H1 (cell line): ENCODE measurements around the gene GPR42. TPM values are rescaled to one million over a fixed set of nuclear protein-coding genes. Genes with fewer than 3 reads are reported as not detected.

ENCODE experiments used
- CTCF ChIA-PET: fragments of 300-600 bp; sonication (Branson Sonifier 250); formaldehyde crosslinking; loops from one replicate; lab custom pipeline; 2021; ENCODE audit not compliant: partially characterized antibody; lab: Charles Lee
- POLR2A ChIA-PET: fragments of 300-600 bp; sonication (Branson Sonifier 250); formaldehyde crosslinking; loops from one replicate; lab custom pipeline; 2021; ENCODE audit warnings: inconsistent platforms; ENCODE audit not compliant: partially characterized antibody; lab: Charles Lee
- DNase-seq, 2 experiments: peaks; one replicate each; pipeline versions ENCODE4 v3.0.0 to v3.0.0-alpha.2; 2010 to 2022; ENCODE audit warnings: low spot score in 2 of 2, low read depth in 1 of 2, mixed read lengths in 1 of 2
- FAIRE-seq: peaks from 2 replicates; lab custom pipeline; 2011; peaks lifted over from hg19 to GRCh38; lab: Jason Lieb, UNC
- H2AFZ ChIP-seq: 2 replicates; pipeline ENCODE4 v1.8.1; 2012; ENCODE audit warnings: low read length, inconsistent platforms
- H2AK5ac ChIP-seq: 2 replicates; pipeline ENCODE4 v1.6.1; 2013; ENCODE audit warnings: low read depth, low read length
- H2BK120ac ChIP-seq: replicated peaks from 2 replicates; pipeline ENCODE3; 2013; ENCODE audit warnings: low read depth, low read length, inconsistent platforms
- H2BK12ac ChIP-seq: 2 replicates; pipeline ENCODE4 v1.6.1; 2013; ENCODE audit warnings: low read depth, low read length
- H2BK15ac ChIP-seq: 2 replicates; pipeline ENCODE4 v1.6.1; 2013; ENCODE audit warnings: low read length
- H2BK20ac ChIP-seq: 2 replicates; pipeline ENCODE4 v1.6.1; 2013; ENCODE audit warnings: low read length
- H2BK5ac ChIP-seq: 2 replicates; pipeline ENCODE4 v1.6.1; 2013; ENCODE audit warnings: low read depth, low read length
- H3K14ac ChIP-seq: 2 replicates; pipeline ENCODE4 v1.6.1; 2013; ENCODE audit warnings: inconsistent platforms; ENCODE audit not compliant: insufficient read length
- H3K18ac ChIP-seq: 2 replicates; pipeline ENCODE4 v1.6.1; 2013; ENCODE audit warnings: low read length; ENCODE audit errors: extremely low read depth
- H3K23ac ChIP-seq: 2 replicates; pipeline ENCODE4 v1.6.1; 2013; ENCODE audit warnings: inconsistent platforms; ENCODE audit not compliant: insufficient read length
- H3K23me2 ChIP-seq: 2 replicates; pipeline ENCODE4 v1.6.1; 2013; ENCODE audit warnings: low read depth, low read length
- H3K27ac ChIP-seq: 2 replicates; pipeline ENCODE4 v1.6.1; 2011; ENCODE audit warnings: low read depth, low read length, inconsistent platforms
- H3K27me3 ChIP-seq, 4 experiments: replicated peaks in 1 of 4; 1 replicate in 1 of 4; 2 replicates in 3 of 4; pipeline versions ENCODE4 v1.6.1 to v1.8.1; 2011 to 2013; ENCODE audit warnings: low read length in 3 of 4, mild to moderate bottlenecking in 3 of 4, inconsistent platforms in 2 of 4, mixed read lengths in 2 of 4, moderate library complexity in 1 of 4; ENCODE audit not compliant: control insufficient read depth in 3 of 4, insufficient read depth in 3 of 4; ENCODE audit errors: extremely low read depth in 1 of 4
- H3K36me3 ChIP-seq, 4 experiments: 2 replicates each; pipeline versions ENCODE4 v1.6.1 to v1.8.1; 2011 to 2013; ENCODE audit warnings: mild to moderate bottlenecking in 4 of 4, low read length in 3 of 4, moderate library complexity in 2 of 4, control low read depth in 1 of 4, inconsistent platforms in 1 of 4; ENCODE audit not compliant: insufficient read depth in 4 of 4, control insufficient read depth in 2 of 4
- H3K4ac ChIP-seq: replicated peaks from 2 replicates; pipeline ENCODE3; 2013; ENCODE audit warnings: low read length, low read depth, mixed read lengths, inconsistent platforms; ENCODE audit not compliant: insufficient read length
- H3K4me1 ChIP-seq, 4 experiments: replicated peaks in 1 of 4; 1 replicate in 1 of 4; 2 replicates in 3 of 4; pipeline versions ENCODE4 v1.6.1 to v1.8.1; 2011 to 2013; ENCODE audit warnings: low read length in 3 of 4, inconsistent platforms in 2 of 4, mixed read lengths in 1 of 4; ENCODE audit not compliant: insufficient read depth in 4 of 4, control insufficient read depth in 3 of 4
- H3K4me2 ChIP-seq, 2 experiments: 2 replicates each; pipeline versions ENCODE4 v1.6.1 to v1.8.1; 2011 to 2013; ENCODE audit warnings: low read depth in 2 of 2, low read length in 2 of 2, control low read depth in 1 of 2, inconsistent platforms in 1 of 2, mild to moderate bottlenecking in 1 of 2; ENCODE audit not compliant: insufficient read depth in 1 of 2
- H3K4me3 ChIP-seq, 4 experiments: fragments of 200-600, 300-600 bp in 1 of 4; sonication (generic), shearing (Covaris generic), sonication (Bioruptor Twin) in 1 of 4; 2 replicates each; pipeline versions ENCODE4 v1.5.1 to v1.8.1; 2011 to 2016; ENCODE audit warnings: low read length in 4 of 4, low read depth in 3 of 4, control low read depth in 2 of 4, inconsistent platforms in 2 of 4, mild to moderate bottlenecking in 2 of 4, mixed read lengths in 1 of 4, moderate library complexity in 1 of 4; ENCODE audit not compliant: insufficient read depth in 2 of 4; ENCODE audit errors: extremely low read depth in 1 of 4
- H3K56ac ChIP-seq: replicated peaks from 2 replicates; pipeline ENCODE3; 2013; ENCODE audit warnings: low read depth, mild to moderate bottlenecking, mixed read lengths, low read length, inconsistent platforms; ENCODE audit not compliant: insufficient read length
- H3K79me1 ChIP-seq: 2 replicates; pipeline ENCODE4 v1.6.1; 2013; ENCODE audit warnings: low read depth, low read length, control low read depth
- H3K79me2 ChIP-seq, 2 experiments: 2 replicates each; pipeline versions ENCODE4 v1.6.1 to v1.8.1; 2012 to 2013; ENCODE audit warnings: low read length in 2 of 2, mild to moderate bottlenecking in 2 of 2, inconsistent platforms in 1 of 2; ENCODE audit not compliant: insufficient read depth in 2 of 2, control insufficient read depth in 1 of 2
- H3K9ac ChIP-seq, 4 experiments: replicated peaks in 1 of 4; 1 replicate in 1 of 4; 2 replicates in 3 of 4; pipeline versions ENCODE4 v1.6.1 to v1.8.1; 2011 to 2013; ENCODE audit warnings: low read depth in 3 of 4, low read length in 3 of 4, control low read depth in 2 of 4, mild to moderate bottlenecking in 2 of 4, moderate library complexity in 2 of 4, inconsistent platforms in 1 of 4; ENCODE audit errors: extremely low read depth in 1 of 4
- H3K9me3 ChIP-seq, 2 experiments: 2 replicates each; pipeline versions ENCODE4 v1.6.1 to v1.8.1; 2012 to 2013; ENCODE audit warnings: mild to moderate bottlenecking in 2 of 2, moderate library complexity in 2 of 2, control low read depth in 1 of 2, inconsistent platforms in 1 of 2, low read depth in 1 of 2, low read length in 1 of 2, mixed read lengths in 1 of 2; ENCODE audit not compliant: insufficient read depth in 2 of 2
- H4K20me1 ChIP-seq, 2 experiments: replicated peaks in 1 of 2; 2 replicates each; pipeline versions ENCODE3 to v1.8.1; 2011 to 2013; ENCODE audit warnings: inconsistent platforms in 2 of 2, low read length in 2 of 2, mild to moderate bottlenecking in 1 of 2; ENCODE audit not compliant: insufficient read depth in 2 of 2, control insufficient read depth in 1 of 2
- H4K5ac ChIP-seq: 2 replicates; pipeline ENCODE4 v1.6.1; 2013; ENCODE audit warnings: low read length, low read depth, mixed read lengths, inconsistent platforms; ENCODE audit not compliant: insufficient read length
- H4K8ac ChIP-seq: 2 replicates; pipeline ENCODE4 v1.8.0; 2013; ENCODE audit warnings: mild to moderate bottlenecking, moderate library complexity, low read length, inconsistent platforms; ENCODE audit not compliant: insufficient read depth; ENCODE audit errors: extremely low read depth
- H4K91ac ChIP-seq: replicated peaks from 2 replicates; pipeline ENCODE3; 2013; ENCODE audit warnings: low read length, mixed read lengths, inconsistent platforms; ENCODE audit not compliant: insufficient read length
- BRCA1 ChIP-seq: IDR thresholded peaks from 2 replicates; pipeline ENCODE4 v1.6.1; 2012; ENCODE audit warnings: low read depth, low read length, improper control_type of control experiment
- CHD1 ChIP-seq: IDR thresholded peaks from 2 replicates; pipeline ENCODE4 v1.6.1; 2012; ENCODE audit warnings: low read depth, low read length, improper control_type of control experiment
- FOSL1 ChIP-seq: IDR thresholded peaks from 2 replicates; pipeline ENCODE4 v1.6.1; 2011; ENCODE audit warnings: mild to moderate bottlenecking, low read depth, low read length, moderate library complexity; ENCODE audit not compliant: insufficient read depth
- HDAC2 ChIP-seq, 2 experiments: fragments of 300-600 bp in 1 of 2; sonication (generic) in 1 of 2; IDR thresholded peaks; 2 replicates each; pipeline ENCODE4 v1.6.1; 2011 to 2012; ENCODE audit warnings: low read depth in 2 of 2, low read length in 2 of 2, mild to moderate bottlenecking in 2 of 2, moderate library complexity in 2 of 2, borderline replicate concordance in 1 of 2, inconsistent platforms in 1 of 2
- JUN ChIP-seq: IDR thresholded peaks from 2 replicates; pipeline ENCODE4 v1.6.1; 2011; ENCODE audit warnings: low read depth, mild to moderate bottlenecking, improper control_type of control experiment, low read length
- KDM4A ChIP-seq: IDR thresholded peaks from one replicate; pipeline ENCODE4 v1.7.1; 2012; ENCODE audit warnings: low read depth, mild to moderate bottlenecking, moderate library complexity, low read length, inconsistent platforms; ENCODE audit not compliant: severe bottlenecking
- RXRA ChIP-seq: IDR thresholded peaks from 2 replicates; pipeline ENCODE4 v1.6.1; 2011; ENCODE audit warnings: low read depth, mild to moderate bottlenecking, low read length, moderate library complexity; ENCODE audit not compliant: insufficient read depth
- TAF1 ChIP-seq: IDR thresholded peaks from 2 replicates; pipeline ENCODE4 v1.6.1; 2011; ENCODE audit warnings: mild to moderate bottlenecking, low read depth, low read length
- TEAD4 ChIP-seq: IDR thresholded peaks from 2 replicates; pipeline ENCODE4 v1.6.1; 2012; ENCODE audit warnings: low read depth, low read length, inconsistent platforms, mixed read lengths
- WGBS, 2 experiments: shearing (Covaris generic) in 1 of 2; methylation state at CpG; one replicate each; pipeline versions ENCODE4 v1.1.6 to v1.1.7; 2013 to 2015; ENCODE audit warnings: low lambda C conversion rate in 2 of 2, mixed read lengths in 2 of 2, inconsistent platforms in 1 of 2, low coverage in 1 of 2, missing lambda C conversion rate in 1 of 2; ENCODE audit not compliant: insufficient replicate concordance in 2 of 2, insufficient coverage in 1 of 2, insufficient read length in 1 of 2; ENCODE audit errors: extremely low coverage in 1 of 2, missing lambda C conversion rate in 1 of 2; 5-methylcytosine and 5-hydroxymethylcytosine counted together
- polyA plus RNA-seq, 7 experiments: library from polyadenylated mRNA; depleted of rRNA in 3 of 7; stranded (reverse) in 5 of 7; unstranded in 2 of 7; fragments of >200 nt in 5 of 7; fragments of 200-250 nt in 2 of 7; gene quantifications; 1 replicate in 5 of 7; 2 replicates in 1 of 7; 4 replicates in 1 of 7; pipeline versions ENCODE4 v1.2.1 to v1.2.3, GENCODE V29; 2011 to 2013; ENCODE audit warnings: missing spikeins in 2 of 7, mixed read lengths in 2 of 7
- total RNA-seq: library from RNA; stranded (reverse); fragmentation: NEBNext Ultra II Directional; extraction: Animal tissue kit (Norgen Biotek cat#: 25700); gene quantifications from 2 replicates; pipeline ENCODE4 v1.2.1, GENCODE V29; 2021
- TF ChIP-seq, protein P1 (sequence below): IDR thresholded peaks from 2 replicates; pipeline ENCODE4 v1.6.1; 2012; ENCODE audit warnings: low read length, inconsistent platforms

GPR42 gene
- total and polyA plus RNA-seq, 2 of the 8 experiments (the other 6 are each of a cell fraction or from before 2014, with no cell fraction given) = not detected

DNA sequence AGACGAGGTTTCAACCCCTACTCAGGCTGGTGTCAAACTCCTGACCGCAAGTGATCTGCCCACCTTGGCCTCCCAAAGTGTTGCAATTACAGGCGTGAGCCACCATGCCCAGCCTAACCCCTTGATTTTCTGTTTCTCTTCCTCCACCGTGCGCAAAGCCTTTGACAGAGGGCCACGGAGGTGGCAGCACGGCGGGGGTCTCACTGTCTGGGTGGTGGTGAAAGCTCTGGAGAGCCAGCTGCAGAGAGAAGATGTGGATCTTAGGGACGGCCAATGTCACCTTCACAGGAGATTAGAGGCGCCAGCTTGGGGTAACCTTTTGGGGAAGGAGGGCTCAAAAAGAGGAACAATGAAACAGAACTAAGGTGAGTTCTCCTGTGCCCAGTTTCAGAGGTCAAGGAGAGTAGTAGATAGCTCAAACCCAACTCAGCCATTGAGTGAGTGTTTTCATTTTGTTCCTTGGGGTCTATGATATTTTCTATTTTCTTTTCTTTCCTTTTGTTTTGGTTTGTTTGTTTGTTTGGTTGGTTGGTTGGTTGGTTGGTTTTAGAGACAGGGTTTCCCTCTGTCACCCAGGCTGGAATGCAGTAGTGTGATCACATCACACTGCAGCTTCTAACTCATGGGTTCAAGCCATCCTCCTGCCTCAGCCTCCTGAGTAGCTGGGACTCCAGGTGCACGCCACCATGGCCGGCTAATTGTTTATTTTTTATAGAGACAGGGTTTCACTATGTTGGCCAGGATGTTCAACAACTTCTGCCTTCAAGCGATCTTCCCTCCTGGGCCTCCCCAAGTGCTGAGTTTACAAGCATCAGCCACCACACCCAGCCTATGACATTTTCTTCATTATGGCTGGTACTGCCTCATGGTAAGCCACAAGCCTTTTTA lies 37.7 kb downstream of the GPR42 start:
- H3K27me3 ChIP-seq = no peaks in the 10 kb centered on the region
- H3K56ac ChIP-seq = no peak overlapping the region
- no peaks in the 10 kb centered on the region for H3K9me3 ChIP-seq
- DNase-seq = no peak
- H3K27ac ChIP-seq = no peak overlapping the region
- H4K5ac ChIP-seq = no peak overlapping the region
- H3K36me3 ChIP-seq = no peaks in the 10 kb centered on the region
- H2BK120ac ChIP-seq = no peak overlapping the region
- H2BK20ac ChIP-seq = no peak overlapping the region
- no peak overlapping the region for H3K4ac ChIP-seq
- H3K79me1 ChIP-seq = no peaks in the 10 kb centered on the region
- H4K8ac ChIP-seq = no peak overlapping the region
- no peak overlapping the region for H2BK12ac ChIP-seq
- H2BK15ac ChIP-seq = no peak overlapping the region
- no peak overlapping the region for H2BK5ac ChIP-seq
- H3K23me2 ChIP-seq = no peaks in the 10 kb centered on the region
- H3K79me2 ChIP-seq = no peaks in the 10 kb centered on the region
- H3K4me1 ChIP-seq = no peaks in the 10 kb centered on the region
- FAIRE-seq = no peak
- no peak overlapping the region for H3K14ac ChIP-seq
- H3K23ac ChIP-seq = no peak overlapping the region
- H3K4me2 ChIP-seq = no peak overlapping the region
- H2AFZ ChIP-seq = no peak overlapping the region
- no peaks in the 10 kb centered on the region for H4K20me1 ChIP-seq
- 83% methylated on average over 13 of the region's 13 CpGs; no CpG with 5 or more reads in 1 of the 2 experiments for WGBS, 2 experiments
- no peak overlapping the region for H3K4me3 ChIP-seq
- H3K9ac ChIP-seq = no peak overlapping the region
- H2AK5ac ChIP-seq = no peak overlapping the region
- CTCF ChIA-PET = interaction anchor here (0.6 to 1.6 kb wide), 4 partner anchors 9 to 97 kb away, joined by 3 to 4 read pairs (median 3); no protein-coding TSS in a partner anchor
- no peak overlapping the region for H3K18ac ChIP-seq
- H4K91ac ChIP-seq = no peak overlapping the region
- POLR2A ChIA-PET = interaction anchor here (1.1 kb wide), 1 partner anchor 18 kb away, joined by 3 read pairs; no protein-coding TSS in a partner anchor
- TF ChIP-seq, protein P1, sequence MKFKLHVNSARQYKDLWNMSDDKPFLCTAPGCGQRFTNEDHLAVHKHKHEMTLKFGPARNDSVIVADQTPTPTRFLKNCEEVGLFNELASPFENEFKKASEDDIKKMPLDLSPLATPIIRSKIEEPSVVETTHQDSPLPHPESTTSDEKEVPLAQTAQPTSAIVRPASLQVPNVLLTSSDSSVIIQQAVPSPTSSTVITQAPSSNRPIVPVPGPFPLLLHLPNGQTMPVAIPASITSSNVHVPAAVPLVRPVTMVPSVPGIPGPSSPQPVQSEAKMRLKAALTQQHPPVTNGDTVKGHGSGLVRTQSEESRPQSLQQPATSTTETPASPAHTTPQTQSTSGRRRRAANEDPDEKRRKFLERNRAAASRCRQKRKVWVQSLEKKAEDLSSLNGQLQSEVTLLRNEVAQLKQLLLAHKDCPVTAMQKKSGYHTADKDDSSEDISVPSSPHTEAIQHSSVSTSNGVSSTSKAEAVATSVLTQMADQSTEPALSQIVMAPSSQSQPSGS = no peak
- TF ChIP-seq RXRA (no peak), CHD1 (no peak), HDAC2 (IDR thresholded peaks at IDR 0.05; ENCODE audit: borderline replicate concordance in 1 of 2, low read depth in 2 of 2, low read length in 2 of 2) (no peak), BRCA1 (no peak), TEAD4 (no peak), JUN (no peak), KDM4A (no peak), FOSL1 (no peak), TAF1 (no peak)
